Right ventricle myocardium superior (tissue), 1 donor: ENCODE data around the gene CYB5R2. TPM values are rescaled to one million over a fixed set of nuclear protein-coding genes. Genes with fewer than 3 reads are reported as not detected.

Source experiments
- ATAC-seq: fragments of 200-7000 bp; cut with Tn5 transposase; one replicate; pipeline ENCODE4 v1.9.1; 2020; ENCODE audit warnings: mild to moderate bottlenecking; ENCODE audit not compliant: poor library complexity
- DNase-seq: peaks from one replicate; pipeline ENCODE4 v3.0.0-alpha.2; 2020
- intact Hi-C: fragments of 100-400 bp; cut with DNase I; formaldehyde crosslinking; loops from one replicate; pipeline ENCODE4 v1.11.2; 2022
- total RNA-seq: library from RNA; stranded (reverse); fragmentation: NEBNext Ultra II Directional; extraction: Animal tissue kit (Norgen Biotek cat#: 25700); gene quantifications from one replicate; pipeline ENCODE4 v1.2.1, GENCODE V29; 2021
- donor health status: DM: no; HTN: yes; CAD: no; lungs with severe emphysema.

The CYB5R2 gene
- total RNA-seq, 1 donor from 2014 or later, result 1.0 TPM

GRCh38 chr11:7646866-7647265, 26.4 kb downstream of the CYB5R2 start:
- no peak for ATAC-seq
- intact Hi-C loops, result no loop called here
- DNase-seq, result no peak

- DNase-seq, result no peak
- intact Hi-C loops, result no loop called here
- ATAC-seq, result no peak
Observed at GRCh38 chr11:7645206-7645605, 28.1 kb downstream of the CYB5R2 start.

- no peak for ATAC-seq
- DNase-seq, result no peak
- intact Hi-C loops, result no loop called here
Observed at GRCh38 chr11:7643314-7643713, 30.0 kb downstream of the CYB5R2 start.

- no peak for DNase-seq
- no peak for ATAC-seq
- intact Hi-C loops, result no loop called here
Observed at GRCh38 chr11:7642747-7643146, 30.6 kb downstream of the CYB5R2 start.

GRCh38 chr11:7640816-7641215, 32.5 kb downstream of the CYB5R2 start:
- DNase-seq (no peak), ATAC-seq (no peak)
- intact Hi-C loops, result no loop called here

- ATAC-seq, result no peak
- DNase-seq, result no peak
- intact Hi-C loops, result no loop called here
Observed at GRCh38 chr11:7639643-7640025, 33.7 kb downstream of the CYB5R2 start.

GRCh38 chr11:7638710-7639642, 34.3 kb downstream of the CYB5R2 start:
- DNase-seq, result peak; percentile 58
- intact Hi-C loops, result no loop called here
- ATAC-seq, result peak; percentile 75

- ATAC-seq (peak; percentile 84), DNase-seq (peak; percentile 43)
- intact Hi-C loops, result no loop called here
Observed at GRCh38 chr11:7637447-7638157, 35.7 kb downstream of the CYB5R2 start.

- intact Hi-C loops, result no loop called here
- DNase-seq, result no peak
- ATAC-seq, result no peak
Observed at GRCh38 chr11:7636350-7636749, 37.0 kb downstream of the CYB5R2 start.

GRCh38 chr11:7635708-7636107, 37.6 kb downstream of the CYB5R2 start:
- DNase-seq (no peak), ATAC-seq (no peak)
- intact Hi-C loops, result no loop called here

GRCh38 chr11:7635137-7635536, 38.2 kb downstream of the CYB5R2 start:
- intact Hi-C loops, result no loop called here
- DNase-seq (peak; percentile 59), ATAC-seq (no peak)

- ATAC-seq (no peak), DNase-seq (no peak)
- intact Hi-C loops, result no loop called here
Observed at GRCh38 chr11:7632211-7632610, 41.1 kb downstream of the CYB5R2 start.

- ATAC-seq (peak; percentile 88), DNase-seq (peak; percentile 50)
- intact Hi-C loops, result no loop called here
Observed at GRCh38 chr11:7630002-7630401, 43.3 kb downstream of the CYB5R2 start.

GRCh38 chr11:7628660-7629059, 44.6 kb downstream of the CYB5R2 start:
- intact Hi-C loops, result no loop called here
- DNase-seq, result no peak
- no peak for ATAC-seq

- ATAC-seq (no peak), DNase-seq (no peak)
- intact Hi-C loops, result no loop called here
Observed at GRCh38 chr11:7622721-7623120, 50.6 kb downstream of the CYB5R2 start.

GRCh38 chr11:7621554-7621953, 51.7 kb downstream of the CYB5R2 start:
- intact Hi-C loops, result no loop called here
- no peak for DNase-seq
- ATAC-seq, result no peak

- no peak for DNase-seq
- no peak for ATAC-seq
- intact Hi-C loops, result no loop called here
Observed at GRCh38 chr11:7621090-7621489, 52.2 kb downstream of the CYB5R2 start.

- intact Hi-C loops, result no loop called here
- ATAC-seq, result no peak
- no peak for DNase-seq
Observed at GRCh38 chr11:7619322-7619721, 54.0 kb downstream of the CYB5R2 start.

- intact Hi-C loops, result no loop called here
- no peak for DNase-seq
- ATAC-seq, result no peak
Observed at GRCh38 chr11:7617032-7617431, 56.3 kb downstream of the CYB5R2 start.
